Epithelial cell of prostate (primary cell): ENCODE data around the gene SYN1.

ENCODE experiments used
- DNase-seq: peaks from one replicate; pipeline ENCODE4 v3.0.0-alpha.2; 2011; ENCODE audit warnings: low read depth, low spot score
- H3K27ac ChIP-seq: fragments of 450-650 bp; 2 replicates; pipeline ENCODE4 v1.5.1; 2017; ENCODE audit warnings: mild to moderate bottlenecking

The SYN1 gene

GRCh38 chrX:47637546-47638195 lies 18.0 kb upstream of the SYN1 start:
- no peak overlapping the region for H3K27ac ChIP-seq
- DNase-seq, result no peak

- H3K27ac ChIP-seq, result no peak overlapping the region
- no peak for DNase-seq
Measured at GRCh38 chrX:47634871-47635575, 15.4 kb upstream of the SYN1 start.

- DNase-seq, result no peak
- H3K27ac ChIP-seq, result no peak overlapping the region
Measured at GRCh38 chrX:47633689-47634590, 14.3 kb upstream of the SYN1 start.

GRCh38 chrX:47632666-47633065 lies 13.0 kb upstream of the SYN1 start:
- DNase-seq, result no peak
- no peak overlapping the region for H3K27ac ChIP-seq

- H3K27ac ChIP-seq, result no peak overlapping the region
- no peak for DNase-seq
Measured at GRCh38 chrX:47631676-47632075, 12.0 kb upstream of the SYN1 start.

GRCh38 chrX:47629419-47630200 lies 10.0 kb upstream of the SYN1 start, which contains the start of gene CFP:
CFP (minus strand) TSS chrX:47629930; CDS start chrX:47629844, 86 bp downstream.
- no peak for DNase-seq
- H3K27ac ChIP-seq, result no peak within 1 kb of the TSS

- no peak overlapping the region for H3K27ac ChIP-seq
- no peak for DNase-seq
Measured at GRCh38 chrX:47628982-47629381, 9.3 kb upstream of the SYN1 start.

- no peak for DNase-seq
- H3K27ac ChIP-seq, result no peak overlapping the region
Measured at GRCh38 chrX:47625365-47625764, 5.7 kb upstream of the SYN1 start.

GRCh38 chrX:47623540-47624027 lies 3.9 kb upstream of the SYN1 start:
- no peak for DNase-seq

GRCh38 chrX:47621851-47622250 lies 2.2 kb upstream of the SYN1 start:
- no peak overlapping the region for H3K27ac ChIP-seq
- no peak for DNase-seq

More at GRCh38 chrX:47623540-47624027, 3.9 kb upstream of the SYN1 start:
- no peak overlapping the region for H3K27ac ChIP-seq

GRCh38 chrX:47620303-47620685 lies 637 bp upstream of the SYN1 start:
- H3K27ac ChIP-seq, result no peak overlapping the region
- DNase-seq, result no peak

- no peak overlapping the region for H3K27ac ChIP-seq
- DNase-seq, result no peak
Measured at GRCh38 chrX:47618923-47619485, 653 bp downstream of the SYN1 start.

- no peak for DNase-seq
- H3K27ac ChIP-seq, result no peak overlapping the region
Measured at GRCh38 chrX:47614618-47615017, 5.0 kb downstream of the SYN1 start.

GRCh38 chrX:47613082-47613481 lies 6.6 kb downstream of the SYN1 start:
- no peak for DNase-seq
- H3K27ac ChIP-seq, result no peak overlapping the region

- H3K27ac ChIP-seq, result no peak overlapping the region
- DNase-seq, result no peak
Measured at GRCh38 chrX:47612418-47612817, 7.2 kb downstream of the SYN1 start.

GRCh38 chrX:47611926-47612325 lies 7.7 kb downstream of the SYN1 start:
- no peak overlapping the region for H3K27ac ChIP-seq
- DNase-seq, result no peak

GRCh38 chrX:47611489-47611888 lies 8.2 kb downstream of the SYN1 start:
- no peak overlapping the region for H3K27ac ChIP-seq
- DNase-seq, result no peak

GRCh38 chrX:47610511-47610910 lies 9.1 kb downstream of the SYN1 start:
- no peak overlapping the region for H3K27ac ChIP-seq

GRCh38 chrX:47608130-47608810 lies 11.4 kb downstream of the SYN1 start:
- H3K27ac ChIP-seq, result no peak overlapping the region
- DNase-seq, result no peak

More at GRCh38 chrX:47610511-47610910, 9.1 kb downstream of the SYN1 start:
- no peak for DNase-seq
